ENCODE data around the gene RASD1. TPM values are rescaled to one million over a fixed set of nuclear protein-coding genes. Genes with fewer than 3 reads are reported as not detected.

RASD1 gene
- total and polyA plus RNA-seq, 8 donors: 4.9 to 129 (median 14.7) TPM

GRCh38 chr17:17494870-17495535, 1.2 kb downstream of the RASD1 start:
- ATAC-seq: peak in 3 of 4 donors; percentile 1 to 8 (median 4)
- FAIRE-seq: no peak
- 5 to 6% methylated on average over 70 to 71 of the region's 71 CpGs for WGBS, 2 donors
- H3K4me1 ChIP-seq: peaks cover 9 to 11% (median 9%) of the 10 kb centered on the region in 3 donors
- intact Hi-C loops (cut with DNase I): loop anchor here in 2 of 3 donors (5.0 to 10.0 kb wide), 4 partner anchors 67 to 150 kb away; no protein-coding TSS in a partner anchor
- DNase-seq: peak in 5 of 6 donors; percentile 22 to 83 (median 50)
- H3K4me3 ChIP-seq: peak overlapping the region; percentile 40 to 61 (median 50)
- TF ChIP-seq CTCF (IDR thresholded peaks at IDR 0.05): no peak
- H3K36me3 ChIP-seq: peaks cover 0 to 14% (median 0%) of the 10 kb centered on the region in 3 donors
- H3K27me3 ChIP-seq: no peaks in the 10 kb centered on the region
- H3K9me3 ChIP-seq: no peaks in the 10 kb centered on the region
- H3K27ac ChIP-seq: peak overlapping the region in 3 of 4 donors; percentile 5 to 56 (median 55)

DNA sequence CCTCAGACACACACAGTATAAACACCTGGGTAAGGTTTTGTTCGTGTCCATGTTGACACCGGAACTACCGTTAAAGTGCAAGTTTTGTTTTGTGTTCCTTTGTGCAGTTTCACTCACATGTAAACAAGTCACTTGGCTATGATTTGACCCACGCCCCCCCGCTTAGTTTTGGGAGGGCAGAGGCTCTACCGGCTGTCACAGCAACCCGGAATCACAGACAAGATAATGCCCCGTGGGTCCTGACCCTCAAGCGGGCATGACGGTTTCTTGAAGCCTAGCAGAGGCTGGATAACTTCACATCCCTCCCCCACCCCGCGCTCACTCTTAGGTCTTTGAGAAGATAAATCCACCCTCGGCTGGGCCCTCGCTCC, 1.7 kb downstream of the RASD1 start:
- no peak for ATAC-seq
- intact Hi-C loops (cut with DNase I): loop anchor here in 1 of 3 donors (10.0 kb wide), 1 partner anchor 150 kb away; no protein-coding TSS in a partner anchor
- DNase-seq: peak in 1 of 6 donors; percentile 23
- no peaks in the 10 kb centered on the region for H3K27me3 ChIP-seq
- peak overlapping the region in 3 of 4 donors; percentile 40 to 61 (median 47) for H3K4me3 ChIP-seq
- H3K36me3 ChIP-seq: peaks cover 0 to 14% (median 0%) of the 10 kb centered on the region in 3 donors
- H3K27ac ChIP-seq: peak overlapping the region in 2 of 4 donors; percentile 55 to 56
- no peak for FAIRE-seq
- H3K4me1 ChIP-seq: peaks cover 9 to 11% (median 9%) of the 10 kb centered on the region in 3 donors
- H3K9me3 ChIP-seq: no peaks in the 10 kb centered on the region
- 50 to 56% methylated on average over 14 of the region's 14 CpGs for WGBS, 2 donors
- TF ChIP-seq CTCF (IDR thresholded peaks at IDR 0.05): no peak

DNA sequence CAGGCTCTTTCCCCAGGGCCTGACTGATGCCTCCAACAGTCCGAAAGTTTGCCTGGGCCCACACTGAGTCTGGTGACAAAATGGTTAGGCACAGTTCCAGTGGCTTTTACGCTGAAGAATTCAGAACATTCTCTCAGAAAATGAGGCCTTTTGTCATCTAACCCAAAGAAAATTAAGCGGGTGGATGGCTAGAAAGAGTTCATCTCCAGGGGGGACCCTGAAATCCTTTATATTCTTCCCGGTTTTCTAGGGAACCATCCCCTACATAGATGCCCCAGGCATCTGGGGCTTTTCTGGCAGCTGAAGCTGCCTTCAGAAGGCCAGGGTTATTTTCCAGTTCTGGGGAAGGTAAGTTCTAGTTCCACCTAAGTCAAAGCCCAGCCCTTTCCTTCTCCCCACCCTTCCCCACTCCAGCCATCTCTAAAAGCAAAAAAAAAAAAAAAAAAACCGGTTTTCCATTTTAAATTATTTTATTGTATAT, 2.2 kb downstream of the RASD1 start:
- 81 to 83% methylated on average over 5 of the region's 5 CpGs for WGBS, 2 donors

GRCh38 chr17:17493249-17493985, 2.8 kb downstream of the RASD1 start:
- WGBS, 2 donors: 81 to 84% methylated on average over 15 of the region's 15 CpGs
- DNase-seq (peak in 2 of 6 donors; percentile 1 to 19), ATAC-seq (no peak), FAIRE-seq (no peak)
- no peak for TF ChIP-seq CTCF (IDR thresholded peaks at IDR 0.05)
- intact Hi-C loops (cut with DNase I): loop anchor here in 1 of 3 donors (10.0 kb wide), 1 partner anchor 151 kb away; no protein-coding TSS in a partner anchor
- peak overlapping the region in 1 of 4 donors; percentile 61 for H3K4me3 ChIP-seq
- peak overlapping the region in 1 of 4 donors; percentile 55 for H3K27ac ChIP-seq
- H3K27me3 ChIP-seq: no peaks in the 10 kb centered on the region
- H3K9me3 ChIP-seq: no peaks in the 10 kb centered on the region
- peaks cover 0 to 14% (median 0%) of the 10 kb centered on the region in 3 donors for H3K36me3 ChIP-seq
- peaks cover 9 to 11% (median 9%) of the 10 kb centered on the region in 3 donors for H3K4me1 ChIP-seq

More for the DNA sequence above, 2.2 kb downstream of the RASD1 start:
- H3K4me3 ChIP-seq: peak overlapping the region in 1 of 4 donors; percentile 61
- no peak for ATAC-seq
- DNase-seq: no peak
- no peaks in the 10 kb centered on the region for H3K9me3 ChIP-seq
- H3K36me3 ChIP-seq: peaks cover 0 to 14% (median 0%) of the 10 kb centered on the region in 3 donors
- H3K27me3 ChIP-seq: no peaks in the 10 kb centered on the region
- H3K27ac ChIP-seq: peak overlapping the region in 2 of 4 donors; percentile 55 to 56
- H3K4me1 ChIP-seq: peaks cover 9 to 11% (median 9%) of the 10 kb centered on the region in 3 donors
- intact Hi-C loops (cut with DNase I): loop anchor here in 1 of 3 donors (10.0 kb wide), 1 partner anchor 151 kb away; no protein-coding TSS in a partner anchor
- FAIRE-seq: no peak
- TF ChIP-seq CTCF (IDR thresholded peaks at IDR 0.05): no peak
